ENCODE measurements around the gene F13B. TPM values are rescaled to one million over a fixed set of nuclear protein-coding genes. Genes with fewer than 3 reads are reported as not detected.

The F13B gene
- total RNA-seq, 1 donor from 2014 or later, result not detected

DNA sequence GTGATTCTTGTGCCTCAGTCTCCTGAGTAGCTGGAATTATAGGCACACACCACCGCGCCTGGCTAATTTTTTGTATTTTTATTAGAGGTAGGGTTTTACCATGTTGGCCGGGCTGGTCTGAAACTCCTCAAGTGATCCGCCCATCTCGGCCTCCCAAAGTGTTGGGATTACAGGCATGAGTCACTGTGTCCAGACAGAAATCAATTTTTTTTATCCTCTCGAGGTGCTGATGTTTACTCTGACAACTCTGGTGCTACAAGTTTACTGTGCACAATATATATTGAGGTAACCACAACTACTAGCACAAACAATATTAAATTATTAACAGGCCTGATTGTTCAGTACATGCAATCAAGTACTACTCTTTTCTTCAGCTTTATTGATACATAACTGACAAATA lies 39.7 kb downstream of the F13B start:
- no peaks in the 10 kb centered on the region for H3K9me3 ChIP-seq (replicated peaks)
- no peaks in the 10 kb centered on the region for H3K27me3 ChIP-seq (ENCODE audit: low read depth)
- DNase-seq, result no peak

DNA sequence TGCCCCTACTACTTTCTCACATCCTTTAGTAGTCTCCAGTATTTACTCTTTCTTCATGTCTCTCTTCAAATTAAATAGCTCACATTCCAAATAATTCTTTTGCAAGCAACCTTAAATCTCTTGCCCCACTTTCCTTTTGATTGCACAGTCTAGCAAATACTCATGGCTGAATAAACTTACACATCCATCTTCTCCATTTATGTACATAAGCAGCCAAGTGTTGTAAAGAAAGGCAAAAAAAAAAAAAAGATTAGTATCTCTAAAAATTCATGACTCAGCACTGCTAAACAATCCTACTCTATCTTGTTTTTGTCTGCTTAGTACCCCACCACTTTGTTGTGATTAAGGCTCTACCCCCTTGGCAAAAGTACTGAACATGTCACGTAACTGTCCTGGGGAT lies 42.6 kb downstream of the F13B start:
- no peaks in the 10 kb centered on the region for H3K9me3 ChIP-seq (replicated peaks)
- H3K27me3 ChIP-seq (ENCODE audit: low read depth), result no peaks in the 10 kb centered on the region
- H3K27ac ChIP-seq (replicated peaks), result no peak overlapping the region
- DNase-seq, result no peak
- no peaks in the 10 kb centered on the region for H3K4me1 ChIP-seq
- no peak overlapping the region for H3K4me3 ChIP-seq
- intact Hi-C loops (cut with micrococcal nuclease), result no loop called here
- TF ChIP-seq, protein P1, sequence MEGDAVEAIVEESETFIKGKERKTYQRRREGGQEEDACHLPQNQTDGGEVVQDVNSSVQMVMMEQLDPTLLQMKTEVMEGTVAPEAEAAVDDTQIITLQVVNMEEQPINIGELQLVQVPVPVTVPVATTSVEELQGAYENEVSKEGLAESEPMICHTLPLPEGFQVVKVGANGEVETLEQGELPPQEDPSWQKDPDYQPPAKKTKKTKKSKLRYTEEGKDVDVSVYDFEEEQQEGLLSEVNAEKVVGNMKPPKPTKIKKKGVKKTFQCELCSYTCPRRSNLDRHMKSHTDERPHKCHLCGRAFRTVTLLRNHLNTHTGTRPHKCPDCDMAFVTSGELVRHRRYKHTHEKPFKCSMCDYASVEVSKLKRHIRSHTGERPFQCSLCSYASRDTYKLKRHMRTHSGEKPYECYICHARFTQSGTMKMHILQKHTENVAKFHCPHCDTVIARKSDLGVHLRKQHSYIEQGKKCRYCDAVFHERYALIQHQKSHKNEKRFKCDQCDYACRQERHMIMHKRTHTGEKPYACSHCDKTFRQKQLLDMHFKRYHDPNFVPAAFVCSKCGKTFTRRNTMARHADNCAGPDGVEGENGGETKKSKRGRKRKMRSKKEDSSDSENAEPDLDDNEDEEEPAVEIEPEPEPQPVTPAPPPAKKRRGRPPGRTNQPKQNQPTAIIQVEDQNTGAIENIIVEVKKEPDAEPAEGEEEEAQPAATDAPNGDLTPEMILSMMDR (IDR thresholded peaks at IDR 0.05; ENCODE audit: borderline replicate concordance), result no peak
- H3K36me3 ChIP-seq, result no peaks in the 10 kb centered on the region

More for the DNA sequence above, 39.7 kb downstream of the F13B start:
- TF ChIP-seq, protein P1 (IDR thresholded peaks at IDR 0.05; ENCODE audit: borderline replicate concordance), result no peak
- no peaks in the 10 kb centered on the region for H3K4me1 ChIP-seq
- intact Hi-C loops (cut with micrococcal nuclease), result no loop called here
- H3K4me3 ChIP-seq, result no peak overlapping the region
- no peak overlapping the region for H3K27ac ChIP-seq (replicated peaks)
- no peaks in the 10 kb centered on the region for H3K36me3 ChIP-seq

DNA sequence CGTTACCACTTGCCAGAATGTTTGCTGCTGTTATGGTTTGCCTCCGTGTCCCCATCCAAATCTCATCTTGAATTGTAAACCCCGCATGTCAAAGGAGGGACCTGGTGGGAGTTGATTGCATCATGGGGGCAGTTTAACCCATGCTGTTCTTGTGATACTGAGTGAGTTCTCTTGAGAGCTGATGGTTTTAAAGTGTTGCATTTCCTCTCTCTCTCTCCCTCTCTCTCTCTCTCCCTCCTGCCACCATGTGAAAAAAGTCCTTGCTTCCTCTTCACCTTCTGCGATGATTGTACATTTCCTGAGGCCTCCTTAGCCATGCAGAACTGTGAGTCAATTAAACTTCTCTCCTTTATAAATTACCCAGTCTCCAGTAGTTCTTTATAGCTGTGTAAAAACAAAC lies 45.3 kb downstream of the F13B start:
- TF ChIP-seq, protein P1 (IDR thresholded peaks at IDR 0.05; ENCODE audit: borderline replicate concordance), result no peak
- DNase-seq, result no peak
- intact Hi-C loops (cut with micrococcal nuclease), result no loop called here
- H3K4me1 ChIP-seq, result no peaks in the 10 kb centered on the region
- H3K9me3 ChIP-seq (replicated peaks), result no peaks in the 10 kb centered on the region
- no peaks in the 10 kb centered on the region for H3K36me3 ChIP-seq
- H3K4me3 ChIP-seq, result no peak overlapping the region
- no peak overlapping the region for H3K27ac ChIP-seq (replicated peaks)
- H3K27me3 ChIP-seq (ENCODE audit: low read depth), result no peaks in the 10 kb centered on the region

- intact Hi-C loops (cut with micrococcal nuclease), result no loop called here
- H3K27me3 ChIP-seq (ENCODE audit: low read depth), result no peaks in the 10 kb centered on the region
- no peak for DNase-seq
- peaks cover 9% of the 10 kb centered on the region for H3K9me3 ChIP-seq (replicated peaks)
- TF ChIP-seq, protein P1 (IDR thresholded peaks at IDR 0.05; ENCODE audit: borderline replicate concordance), result no peak
- peak overlapping the region; percentile 4 for H3K4me3 ChIP-seq
- no peaks in the 10 kb centered on the region for H3K36me3 ChIP-seq
- no peak overlapping the region for H3K27ac ChIP-seq (replicated peaks)
- H3K4me1 ChIP-seq, result no peaks in the 10 kb centered on the region
Observed at GRCh38 chr1:197017558-197018146, 49.4 kb downstream of the F13B start.

DNA sequence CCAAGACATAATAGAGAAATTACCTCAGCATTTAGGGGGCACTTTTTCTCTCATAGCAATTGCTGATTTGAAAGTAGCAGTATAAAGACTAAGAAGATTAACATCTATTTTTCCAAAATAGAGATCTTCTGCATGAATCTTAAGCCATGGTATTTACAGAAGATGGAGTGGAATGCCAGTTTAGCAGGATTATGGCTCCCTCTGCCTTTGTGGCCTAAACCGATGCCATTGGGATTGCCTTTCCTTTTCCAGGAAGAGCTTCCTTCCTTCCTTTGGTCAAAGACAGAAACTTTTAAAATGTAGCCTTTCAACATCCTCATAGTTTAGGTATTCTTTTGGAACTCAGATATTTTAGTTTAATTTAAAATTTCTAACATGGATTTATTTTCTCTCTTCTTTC lies 50.3 kb downstream of the F13B start:
- H3K36me3 ChIP-seq, result no peaks in the 10 kb centered on the region
- intact Hi-C loops (cut with micrococcal nuclease), result no loop called here
- no peaks in the 10 kb centered on the region for H3K4me1 ChIP-seq
- DNase-seq, result no peak
- no peak overlapping the region for H3K4me3 ChIP-seq
- H3K27me3 ChIP-seq (ENCODE audit: low read depth), result no peaks in the 10 kb centered on the region
- TF ChIP-seq, protein P1 (IDR thresholded peaks at IDR 0.05; ENCODE audit: borderline replicate concordance), result no peak
- no peak overlapping the region for H3K27ac ChIP-seq (replicated peaks)
- H3K9me3 ChIP-seq (replicated peaks), result peaks cover 18% of the 10 kb centered on the region
